Measurements from ENCODE around the gene PIGH.

GRCh38 chr14:67551940-67552339, 48.1 kb downstream of the PIGH start:
- no peak for TF ChIP-seq CTCF (IDR thresholded peaks at IDR 0.05)
- no peak for TF ChIP-seq POLR2A (IDR thresholded peaks at IDR 0.05)
